ENCODE data around the gene FBXW11. TPM values are rescaled to one million over a fixed set of nuclear protein-coding genes. Genes with fewer than 3 reads are reported as not detected.

Gene FBXW11
- total RNA-seq, 4 donors from 2014 or later: 35.9 to 56.8 (median 50.9) TPM

- TF ChIP-seq, protein P1, sequence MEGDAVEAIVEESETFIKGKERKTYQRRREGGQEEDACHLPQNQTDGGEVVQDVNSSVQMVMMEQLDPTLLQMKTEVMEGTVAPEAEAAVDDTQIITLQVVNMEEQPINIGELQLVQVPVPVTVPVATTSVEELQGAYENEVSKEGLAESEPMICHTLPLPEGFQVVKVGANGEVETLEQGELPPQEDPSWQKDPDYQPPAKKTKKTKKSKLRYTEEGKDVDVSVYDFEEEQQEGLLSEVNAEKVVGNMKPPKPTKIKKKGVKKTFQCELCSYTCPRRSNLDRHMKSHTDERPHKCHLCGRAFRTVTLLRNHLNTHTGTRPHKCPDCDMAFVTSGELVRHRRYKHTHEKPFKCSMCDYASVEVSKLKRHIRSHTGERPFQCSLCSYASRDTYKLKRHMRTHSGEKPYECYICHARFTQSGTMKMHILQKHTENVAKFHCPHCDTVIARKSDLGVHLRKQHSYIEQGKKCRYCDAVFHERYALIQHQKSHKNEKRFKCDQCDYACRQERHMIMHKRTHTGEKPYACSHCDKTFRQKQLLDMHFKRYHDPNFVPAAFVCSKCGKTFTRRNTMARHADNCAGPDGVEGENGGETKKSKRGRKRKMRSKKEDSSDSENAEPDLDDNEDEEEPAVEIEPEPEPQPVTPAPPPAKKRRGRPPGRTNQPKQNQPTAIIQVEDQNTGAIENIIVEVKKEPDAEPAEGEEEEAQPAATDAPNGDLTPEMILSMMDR (IDR thresholded peaks at IDR 0.05): no peak
- TF ChIP-seq POLR2A (IDR thresholded peaks at IDR 0.05): no peak
- H3K4me3 ChIP-seq (ENCODE audit: low read depth, poor library complexity, severe bottlenecking): no peak overlapping the region
- intact Hi-C loops (cut with DNase I; ENCODE audit: low total_unique reads): no loop called here
- DNase-seq (ENCODE audit: low spot score in 2 of 2): no peak
- WGBS, 2 donors: 25 to 28% methylated on average over 3 of the region's 3 CpGs
Observed at GRCh38 chr5:172004824-172005237, 1.6 kb downstream of the FBXW11 start.

- intact Hi-C loops (cut with DNase I; ENCODE audit: low total_unique reads): no loop called here
- no peak for DNase-seq (ENCODE audit: low spot score in 2 of 2)
- 21 to 22% methylated on average over 1 of the region's 1 CpG for WGBS, 2 donors
- TF ChIP-seq POLR2A (IDR thresholded peaks at IDR 0.05): no peak
- TF ChIP-seq, protein P1 (IDR thresholded peaks at IDR 0.05): no peak
- no peak overlapping the region for H3K4me3 ChIP-seq (ENCODE audit: low read depth, poor library complexity, severe bottlenecking)
Observed at GRCh38 chr5:172003746-172004145, 2.7 kb downstream of the FBXW11 start.

DNA sequence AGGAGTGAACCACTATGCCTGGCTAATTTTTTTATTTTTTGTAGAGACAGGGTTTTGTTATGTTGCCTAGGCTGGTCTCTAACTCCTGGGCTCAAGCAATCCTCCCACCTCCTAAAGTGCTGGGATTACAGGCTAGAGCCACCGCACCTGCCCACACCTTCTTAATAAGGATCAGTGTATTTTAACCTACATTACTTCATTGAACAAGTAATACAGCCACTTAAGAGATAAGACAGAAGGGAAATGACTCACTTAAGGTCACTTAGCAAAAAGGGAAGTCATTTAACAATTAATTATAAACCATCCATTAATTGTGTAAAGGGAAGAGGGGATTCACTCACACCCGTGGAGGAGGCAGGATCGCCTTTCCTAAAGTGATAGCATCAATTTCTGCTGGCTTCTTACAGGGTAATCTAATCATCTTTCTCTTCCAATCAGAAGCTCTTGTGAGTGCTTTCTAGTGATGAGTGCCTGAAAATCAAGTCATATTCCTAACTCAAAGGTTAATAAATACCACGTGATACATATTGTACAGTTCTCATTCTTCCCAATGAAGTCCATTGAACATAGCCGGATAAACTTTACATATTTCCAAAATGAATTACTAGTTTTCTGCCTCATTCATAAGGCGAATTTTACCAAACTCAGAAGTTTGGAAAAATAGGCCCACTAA lies 3.5 kb downstream of the FBXW11 start:
- 64 to 68% methylated on average over 6 of the region's 6 CpGs for WGBS, 2 donors
- no peak for DNase-seq (ENCODE audit: low spot score in 2 of 2)
- no peak overlapping the region for H3K4me3 ChIP-seq (ENCODE audit: low read depth, poor library complexity, severe bottlenecking)
- intact Hi-C loops (cut with DNase I; ENCODE audit: low total_unique reads): no loop called here
- TF ChIP-seq, protein P1 (IDR thresholded peaks at IDR 0.05): no peak
- no peak for TF ChIP-seq POLR2A (IDR thresholded peaks at IDR 0.05)

DNA sequence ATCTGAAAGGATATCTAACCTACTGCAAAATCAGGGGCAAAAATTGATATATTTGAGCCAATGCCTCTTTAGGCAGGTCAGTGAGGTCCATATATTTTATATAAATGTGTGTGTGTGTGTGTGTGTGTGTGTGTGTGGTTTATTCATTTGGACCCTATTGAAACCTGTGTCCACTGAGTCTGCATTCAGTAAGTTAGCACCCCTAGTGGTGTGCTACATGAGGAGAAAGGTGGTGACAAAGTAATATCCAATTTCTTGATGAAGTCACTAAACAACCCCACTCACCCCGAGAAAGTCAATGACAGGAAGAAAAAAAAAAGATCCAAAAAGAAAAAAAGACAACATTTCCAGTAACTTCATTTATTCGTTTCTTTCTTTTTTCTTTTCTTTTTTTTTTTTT lies 4.1 kb downstream of the FBXW11 start:
- WGBS, 2 donors: 21 to 33% methylated on average over 2 of the region's 2 CpGs
- intact Hi-C loops (cut with DNase I; ENCODE audit: low total_unique reads): no loop called here
- no peak for DNase-seq (ENCODE audit: low spot score in 2 of 2)
- H3K4me3 ChIP-seq (ENCODE audit: low read depth, poor library complexity, severe bottlenecking): no peak overlapping the region
- TF ChIP-seq POLR2A (IDR thresholded peaks at IDR 0.05): no peak
- TF ChIP-seq, protein P1 (IDR thresholded peaks at IDR 0.05): no peak

DNA sequence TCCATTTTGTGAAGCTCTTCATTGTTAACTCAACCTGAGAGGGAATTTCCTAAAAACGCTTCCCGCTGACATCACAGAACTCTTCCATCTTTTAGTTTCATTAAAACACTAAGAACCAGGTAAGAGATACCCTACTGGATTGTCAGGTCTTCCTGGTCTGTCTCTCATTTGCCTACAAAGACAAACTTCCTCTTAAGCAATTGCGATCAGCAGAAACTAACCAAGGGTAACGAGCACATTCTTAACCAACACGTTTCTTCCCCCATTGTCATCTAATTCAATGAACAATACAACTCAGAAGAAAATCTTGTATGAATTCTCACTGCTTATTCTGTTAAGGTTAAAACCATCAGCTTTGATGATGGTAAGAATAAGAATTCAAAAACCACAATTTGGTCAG lies 6.6 kb downstream of the FBXW11 start:
- WGBS, 2 donors: 71 to 74% methylated on average over 5 of the region's 5 CpGs
- no peak overlapping the region for H3K4me3 ChIP-seq (ENCODE audit: low read depth, poor library complexity, severe bottlenecking)
- DNase-seq (ENCODE audit: low spot score in 2 of 2): no peak
- intact Hi-C loops (cut with DNase I; ENCODE audit: low total_unique reads): no loop called here
- no peak for TF ChIP-seq POLR2A (IDR thresholded peaks at IDR 0.05)
- TF ChIP-seq, protein P1 (IDR thresholded peaks at IDR 0.05): no peak

DNA sequence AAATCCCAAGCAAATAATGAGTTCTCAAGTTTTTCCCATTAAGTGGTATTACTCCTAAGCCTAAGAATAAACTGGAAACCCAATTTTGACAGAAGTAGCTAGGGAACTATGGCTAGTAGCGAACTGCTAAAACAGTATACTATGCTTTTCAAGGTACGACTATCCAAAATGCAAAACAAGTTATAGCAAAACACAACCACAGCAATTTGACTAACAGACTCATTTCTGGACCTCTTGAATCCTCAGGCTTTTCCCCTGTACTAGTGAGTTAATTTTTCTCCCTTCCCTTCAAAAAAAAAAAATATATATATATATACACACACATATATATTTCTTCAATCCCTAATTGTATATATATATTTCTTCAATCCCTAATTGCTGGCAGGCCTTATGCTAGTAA lies 7.3 kb downstream of the FBXW11 start:
- TF ChIP-seq POLR2A (IDR thresholded peaks at IDR 0.05): no peak
- TF ChIP-seq, protein P1 (IDR thresholded peaks at IDR 0.05): no peak
- 94 to 97% methylated on average over 2 of the region's 2 CpGs for WGBS, 2 donors
- intact Hi-C loops (cut with DNase I; ENCODE audit: low total_unique reads): no loop called here
- H3K4me3 ChIP-seq (ENCODE audit: low read depth, poor library complexity, severe bottlenecking): no peak overlapping the region
- DNase-seq (ENCODE audit: low spot score in 2 of 2): no peak
